Stomach (tissue), 4 donors: ENCODE data around the gene TM4SF5.

Source experiments
- CTCF ChIP-seq, 7 experiments: fragments of 450-650 bp in 4 of 7; fragments of 200-600 bp in 3 of 7; sonication (generic) in 3 of 7; IDR thresholded peaks; one replicate each; pipeline ENCODE4 v1.5.1; 2016 to 2019; ENCODE audit warnings: antibody characterized with exemption in 7 of 7, control low read depth in 2 of 7, mild to moderate bottlenecking in 1 of 7
- EP300 ChIP-seq: sonication (generic); formaldehyde crosslinking; IDR thresholded peaks from one replicate; pipeline ENCODE4 v1.6.1; 2017; ENCODE audit warnings: antibody characterized with exemption
- POLR2A ChIP-seq, 4 donors: fragments of 450-650 bp; IDR thresholded peaks; one replicate each; pipeline ENCODE4 v1.6.1; 2016; ENCODE audit warnings: antibody characterized with exemption in 4 of 4, control low read depth in 2 of 4, mild to moderate bottlenecking in 1 of 4, moderate library complexity in 1 of 4

GRCh38 chr17:4788159-4788806 is 16.6 kb downstream of the TM4SF5 start:
- TF ChIP-seq POLR2A (IDR thresholded peaks at IDR 0.05), result no peak
- no peak for TF ChIP-seq CTCF (IDR thresholded peaks at IDR 0.05)
- no peak for TF ChIP-seq EP300
